T-helper 2 cell (primary cell): ENCODE measurements around the gene WDR12.
"Not testable (repeated sequence)": the region's sequence is repeated elsewhere in the genome, so short reads cannot be mapped to it uniquely, and the experiment has no call there.

ENCODE experiments used
- DNase-seq, 5 experiments: peaks; one replicate each; pipeline versions ENCODE4 v3.0.0 to v3.0.0-alpha.2; 2012 to 2022
- total RNA-seq, 2 donors: gene quantifications; one replicate each; lab custom pipeline; 2026; lab: John Stamatoyannopoulos, UW

Gene WDR12
- total RNA-seq, result 11.8 to 20.6 reads per million in 2 donors

DNA sequence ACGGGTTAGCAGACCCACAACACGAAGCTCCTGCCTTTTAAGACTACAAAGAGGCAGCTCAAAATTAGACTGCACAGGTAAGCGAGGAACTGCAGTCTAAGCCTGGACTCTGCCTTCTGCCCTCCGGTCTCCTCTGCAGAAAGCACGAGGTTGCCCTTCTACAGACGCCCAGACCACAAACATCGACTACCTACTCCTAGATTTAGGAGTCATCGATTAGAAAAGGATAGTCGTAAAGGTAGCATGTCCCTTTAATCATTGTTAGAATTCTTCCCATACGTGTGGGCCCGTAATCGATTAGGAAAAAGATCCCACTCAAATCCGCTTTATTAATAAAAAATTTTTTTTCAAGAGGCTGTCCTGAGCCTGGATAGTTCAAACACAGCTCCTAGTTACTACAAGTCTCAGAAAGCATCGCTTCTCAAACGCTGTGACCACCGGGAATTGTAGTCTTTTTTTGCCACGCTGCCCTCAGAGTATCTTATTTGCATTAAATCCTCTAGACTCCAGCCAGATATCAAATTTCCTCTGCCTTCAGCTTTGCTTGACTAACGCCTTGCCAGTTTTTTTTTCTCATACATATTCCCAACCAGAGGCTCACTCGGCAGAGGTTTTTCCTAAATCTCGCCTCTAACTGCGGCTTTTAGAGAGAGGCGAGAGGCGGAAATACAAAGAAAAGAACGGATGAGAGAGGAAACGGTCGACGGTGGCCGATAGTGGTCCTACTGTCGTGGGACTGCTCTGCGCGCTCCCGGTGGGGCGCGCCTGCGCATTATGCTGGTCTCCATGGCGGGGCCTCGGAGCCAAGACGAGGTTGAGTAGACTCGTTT, at the start of gene WDR12, which contains the start of gene CARF:
WDR12 (minus strand) TSS at position 162 of the 830 bp plus-strand sequence. CDS start 197 bp downstream, outside the sequence.
CARF (plus strand) TSS at position 764 of the 830 bp plus-strand sequence. CDS start 29,628 bp downstream, outside the sequence.
- DNase-seq, result peak; percentile 76 to 96 (median 87)

- no peak for DNase-seq
Observed at GRCh38 chr2:202960524-202960923, 49.1 kb upstream of the WDR12 start.

DNA sequence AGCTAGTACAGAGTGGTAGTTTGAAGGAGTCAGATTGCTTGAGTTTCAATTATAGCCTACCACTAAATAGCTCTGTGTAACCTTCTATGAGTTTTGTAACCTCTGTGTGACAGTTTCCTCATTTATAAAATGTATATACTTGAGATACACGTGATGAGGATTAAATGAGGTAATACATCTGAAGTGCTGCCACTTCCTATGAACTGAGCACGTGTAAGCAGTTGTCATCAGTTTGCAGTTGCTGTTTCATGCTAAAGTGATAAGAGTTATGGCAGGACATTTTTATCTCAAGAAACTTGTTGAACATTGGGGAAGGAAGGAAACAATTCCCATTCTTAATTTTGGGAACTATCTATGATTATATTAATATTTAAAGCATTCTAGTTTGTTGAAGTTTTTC, 39.1 kb upstream of the WDR12 start:
- peak in 1 of 5 experiments; percentile 27 for DNase-seq

- DNase-seq, result not testable (repeated sequence)
Observed at GRCh38 chr2:202949333-202949732, 37.9 kb upstream of the WDR12 start.

- no peak for DNase-seq
Observed at GRCh38 chr2:202945497-202945896, 34.0 kb upstream of the WDR12 start.

GRCh38 chr2:202944816-202945215, 33.3 kb upstream of the WDR12 start:
- DNase-seq, result no peak

DNA sequence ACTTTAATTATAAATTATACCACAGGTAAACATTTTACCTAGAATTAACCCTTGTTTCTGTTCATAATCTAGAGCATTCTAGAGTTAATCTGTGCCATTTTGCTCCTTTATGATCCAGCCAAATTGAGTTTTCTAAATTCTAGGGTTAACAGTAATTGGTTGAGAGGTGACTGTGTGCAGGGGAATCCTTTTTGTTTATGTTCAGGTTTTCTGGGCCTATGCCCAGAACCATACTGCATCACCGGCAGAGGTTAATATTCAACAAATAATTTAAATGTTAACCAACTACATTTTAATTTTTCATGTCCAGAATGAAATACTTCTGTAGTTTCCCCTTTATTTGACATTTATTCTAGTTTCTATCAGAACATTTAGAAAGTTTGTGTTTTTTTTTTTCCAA, 32.9 kb upstream of the WDR12 start:
- DNase-seq, result no peak

DNA sequence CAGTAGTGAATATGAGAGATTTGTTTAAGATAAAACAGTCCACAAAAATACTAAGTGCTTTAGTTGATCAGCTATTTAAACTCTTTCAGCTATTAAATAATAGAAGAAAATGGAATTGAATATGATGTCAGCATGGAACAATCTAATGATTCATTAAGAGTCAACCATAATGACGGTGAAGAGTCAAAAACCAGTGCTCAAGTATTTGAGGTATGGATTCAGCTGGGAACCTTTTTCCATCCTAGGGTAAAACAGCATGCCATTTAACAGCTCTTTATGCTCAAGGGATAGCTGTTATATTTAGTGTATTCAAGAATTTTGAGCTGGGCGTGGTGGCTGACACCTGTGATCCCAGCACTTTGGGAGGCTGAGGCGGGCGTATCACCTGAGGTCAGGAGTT, 30.3 kb upstream of the WDR12 start:
- no peak for DNase-seq

GRCh38 chr2:202938960-202939359, 27.5 kb upstream of the WDR12 start:
- DNase-seq, result no peak

DNA sequence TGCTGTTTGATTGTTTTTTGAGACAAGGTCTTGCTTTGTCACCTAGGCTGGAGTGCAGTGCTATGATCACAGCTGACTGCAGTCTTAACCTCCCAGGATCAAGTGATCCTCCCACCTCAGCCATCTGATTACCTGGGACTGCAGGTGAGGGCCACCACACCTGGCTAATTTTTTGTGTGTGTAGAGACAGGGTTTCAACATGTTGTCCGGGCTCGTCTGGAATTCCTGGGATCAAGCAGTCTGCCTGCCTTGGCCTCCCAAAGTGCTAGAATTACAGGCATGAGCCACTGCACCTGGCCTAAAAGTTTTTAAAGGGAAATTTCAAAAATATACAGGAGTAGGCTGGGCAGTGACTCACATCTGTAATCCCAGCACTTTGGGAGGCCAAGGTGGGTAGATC, 23.0 kb upstream of the WDR12 start:
- DNase-seq, result no peak

DNA sequence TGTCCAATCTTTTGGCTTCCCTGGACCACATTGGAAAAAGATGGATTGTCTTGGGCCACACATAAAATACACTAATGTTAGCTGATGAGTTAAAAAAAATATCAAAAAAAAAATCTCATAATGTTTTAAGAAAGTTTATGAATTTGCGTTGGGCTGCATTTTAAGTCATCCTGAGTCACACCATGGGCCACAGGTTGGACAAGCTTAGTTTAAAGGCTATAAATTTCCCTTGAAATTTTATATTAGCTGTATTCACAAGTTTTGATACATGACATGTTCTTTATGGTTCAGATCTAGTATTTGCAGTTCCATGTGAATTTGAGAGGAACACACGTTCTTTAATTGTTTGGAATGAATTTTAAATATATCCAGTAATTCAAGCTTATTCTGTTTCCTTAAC, 22.5 kb upstream of the WDR12 start:
- DNase-seq, result no peak

DNA sequence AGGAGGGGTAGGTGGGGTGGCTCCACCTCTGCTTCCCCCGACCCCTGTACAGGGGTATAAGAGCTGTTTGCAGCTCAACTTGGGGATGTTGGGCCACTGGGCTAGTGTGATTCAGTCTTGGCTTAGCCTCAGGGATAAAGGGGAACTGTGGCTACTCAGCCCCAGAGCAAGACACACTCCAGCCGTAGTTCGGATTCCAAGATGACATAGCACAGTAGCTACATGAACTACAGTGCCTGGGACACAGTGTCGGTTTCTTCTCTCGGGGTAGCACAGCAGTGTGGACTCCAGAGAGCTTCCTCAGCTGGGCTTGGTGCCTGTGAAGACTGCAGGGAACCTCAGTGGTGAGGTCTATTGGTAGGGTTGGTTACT, 21.7 kb upstream of the WDR12 start:
- no peak for DNase-seq

DNA sequence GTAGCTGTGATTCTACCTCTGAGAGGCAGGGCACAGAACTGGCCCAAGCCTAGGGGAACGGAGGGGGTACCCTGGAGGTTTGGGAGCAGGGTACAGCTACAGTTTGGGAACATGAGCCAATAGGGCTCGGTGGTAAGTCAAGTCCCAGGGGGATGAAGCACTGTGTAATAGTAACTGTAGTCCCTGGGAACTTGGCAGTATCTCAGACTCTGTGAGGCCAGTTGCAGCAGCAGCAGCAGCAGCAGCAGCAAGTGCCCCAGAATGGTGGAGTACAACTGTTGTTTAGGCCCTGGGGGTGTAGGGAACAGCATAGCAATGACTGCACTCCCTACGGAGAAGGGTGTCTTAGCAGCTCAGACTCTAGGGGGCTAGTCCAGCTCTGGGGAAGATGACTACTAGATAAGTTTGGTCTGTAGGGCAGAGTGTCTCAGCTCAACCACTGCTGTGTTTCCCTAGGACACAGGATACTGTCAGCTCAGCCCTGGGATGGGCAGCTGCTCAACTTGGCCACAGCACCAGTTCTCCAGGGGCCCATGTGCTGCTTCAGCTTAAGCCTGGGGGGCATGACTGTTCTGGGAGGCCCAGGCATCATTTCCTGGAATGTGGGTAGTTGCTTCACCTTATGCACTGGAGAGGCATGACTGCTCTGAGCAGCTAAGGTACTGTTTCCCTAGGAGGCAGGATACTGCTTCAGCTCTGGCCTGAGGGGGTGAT, 21.1 kb upstream of the WDR12 start:
- DNase-seq, result no peak

DNA sequence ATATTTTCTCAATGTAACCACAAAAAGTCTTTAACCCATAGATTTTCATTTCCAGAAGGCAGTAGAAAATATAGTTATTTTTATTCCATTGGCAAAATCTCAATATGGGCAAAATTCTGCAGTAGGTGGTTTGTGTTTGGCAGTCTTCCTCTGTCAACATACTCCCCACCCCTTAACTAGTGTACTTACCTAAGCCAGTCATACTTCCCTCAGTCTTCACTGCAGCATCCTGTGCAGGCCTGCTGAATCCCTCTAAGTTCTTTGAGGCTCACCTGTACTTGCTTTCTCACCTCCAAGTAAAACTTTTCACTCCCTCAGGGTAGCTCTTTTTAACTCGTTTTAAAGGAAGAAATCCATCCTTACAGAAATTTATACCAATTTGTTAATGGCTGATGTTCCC, 7.4 kb upstream of the WDR12 start:
- no peak for DNase-seq

- DNase-seq, result peak in 1 of 5 experiments; percentile 31
Observed at GRCh38 chr2:202912342-202913201, 1.1 kb upstream of the WDR12 start.

- no peak for DNase-seq
Observed at GRCh38 chr2:202911203-202911511, 316 bp downstream of the WDR12 start.

- no peak for DNase-seq
Observed at GRCh38 chr2:202910698-202911097, 775 bp downstream of the WDR12 start.

GRCh38 chr2:202910250-202910649, 1.2 kb downstream of the WDR12 start:
- DNase-seq, result not testable (repeated sequence)

DNA sequence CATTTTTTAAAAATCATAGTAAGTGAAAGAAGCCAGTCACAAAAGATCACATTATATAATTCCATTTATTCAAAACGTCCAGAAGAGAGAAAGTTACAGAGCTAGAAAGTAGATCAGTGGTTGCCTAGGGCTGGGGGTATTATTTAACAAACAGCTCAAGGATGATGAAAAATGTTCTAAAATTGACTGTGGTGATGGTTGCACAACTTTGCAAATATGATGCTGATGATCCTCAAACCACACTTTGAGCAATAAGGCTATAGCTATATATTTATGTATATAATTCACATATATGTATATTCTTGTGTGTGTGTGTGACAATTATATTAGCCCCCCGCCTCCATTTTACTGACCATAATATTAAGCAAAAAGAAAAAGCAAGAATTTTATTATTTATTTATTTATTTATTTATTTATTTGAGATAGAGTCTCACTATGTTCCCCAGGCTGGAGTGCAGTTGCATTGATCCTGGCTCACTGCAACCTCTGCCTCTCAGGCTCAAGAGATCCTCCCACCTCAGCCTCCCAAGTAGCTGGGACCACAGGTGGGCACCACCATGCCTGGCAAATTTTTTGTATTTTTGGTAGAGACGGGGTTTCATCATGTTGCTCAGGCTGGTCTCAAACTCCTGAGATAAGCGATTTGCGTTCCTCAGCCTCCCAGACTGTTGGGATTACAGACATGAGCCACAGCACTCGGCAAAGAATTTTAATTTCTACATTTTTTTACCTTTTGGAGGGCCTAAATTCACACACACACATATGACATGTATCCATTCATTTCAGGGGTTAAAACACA, 1.9 kb downstream of the WDR12 start:
- DNase-seq, result no peak

DNA sequence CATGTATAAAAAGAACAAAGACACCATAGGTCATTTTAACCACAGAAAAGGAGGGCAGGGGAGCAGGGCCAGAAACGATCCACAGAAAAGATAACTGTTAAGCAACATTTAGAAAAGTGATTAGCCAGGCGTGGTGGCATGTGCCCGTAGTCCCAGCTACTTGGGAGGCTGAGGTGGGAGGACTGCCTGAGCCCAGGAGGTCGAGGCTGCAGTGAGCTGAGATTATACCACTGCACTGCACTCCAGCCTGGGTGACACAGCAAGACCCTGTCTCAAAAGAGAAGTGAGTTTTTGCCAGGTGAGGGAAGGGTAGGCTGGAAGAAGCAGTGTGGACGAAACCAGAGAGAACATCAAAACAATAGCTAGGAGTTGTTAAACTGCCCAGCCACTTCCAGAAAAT, 3.3 kb downstream of the WDR12 start:
- DNase-seq, result no peak

DNA sequence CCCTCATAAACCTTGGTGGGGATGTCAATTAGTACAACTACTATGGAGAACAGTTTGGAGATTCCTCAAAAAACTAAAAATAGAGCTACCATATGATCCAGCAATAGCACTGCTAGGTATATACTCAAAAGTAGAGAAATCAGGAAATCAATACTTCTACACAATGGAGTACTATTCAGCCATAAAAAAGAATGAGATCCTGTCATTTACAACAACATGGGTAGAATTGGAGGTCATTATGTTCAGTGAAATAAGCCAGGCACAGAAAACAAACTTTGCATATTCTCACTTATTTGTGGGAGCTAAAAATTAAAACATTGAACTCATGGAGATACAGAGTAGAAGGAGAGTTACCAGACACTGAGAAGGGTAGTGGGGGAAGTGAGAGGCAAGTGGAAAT, 6.0 kb downstream of the WDR12 start:
- not testable (repeated sequence) for DNase-seq

- DNase-seq, result no peak
Observed at GRCh38 chr2:202885190-202885589, 26.3 kb downstream of the WDR12 start.
